ENCODE data around the gene C5orf46. TPM values are rescaled to one million over a fixed set of nuclear protein-coding genes. Genes with fewer than 3 reads are reported as not detected.

C5orf46 gene
- total RNA-seq, 4 donors from 2014 or later: 28.2 to 130 (median 86.4) TPM

- no peak for DNase-seq (ENCODE audit: low spot score in 2 of 2)
- TF ChIP-seq POLR2A (IDR thresholded peaks at IDR 0.05): no peak
- no peak for TF ChIP-seq POLR2AphosphoS5 (IDR thresholded peaks at IDR 0.05)
- TF ChIP-seq EP300 (IDR thresholded peaks at IDR 0.05): no peak
- TF ChIP-seq CTCF (IDR thresholded peaks at IDR 0.05): no peak
- H3K27ac ChIP-seq: no peak overlapping the region
- 45% methylated on average over 1 of the region's 1 CpG for WGBS
- no peak overlapping the region for H3K4me3 ChIP-seq
- H3K36me3 ChIP-seq: no peaks in the 10 kb centered on the region
- peaks cover 37% of the 10 kb centered on the region for H3K4me1 ChIP-seq
- H3K9me3 ChIP-seq: no peaks in the 10 kb centered on the region
- H3K27me3 ChIP-seq: no peaks in the 10 kb centered on the region
These were observed 10.5 kb downstream of the C5orf46 start for GRCh38 chr5:147895864-147896263.

- Histone ChIP-seq H3K4me1 (peaks cover 37% of the 10 kb centered on the region), H3K27me3 (no peaks in the 10 kb centered on the region), H3K27ac (peak overlapping the region; percentile 75), H3K36me3 (no peaks in the 10 kb centered on the region), H3K9me3 (no peaks in the 10 kb centered on the region), H3K4me3 (no peak overlapping the region)
- TF ChIP-seq CTCF (IDR thresholded peaks at IDR 0.05) (no peak), POLR2AphosphoS5 (IDR thresholded peaks at IDR 0.05) (no peak), EP300 (IDR thresholded peaks at IDR 0.05) (no peak), POLR2A (IDR thresholded peaks at IDR 0.05) (no peak)
- DNase-seq (ENCODE audit: low spot score in 2 of 2): no peak
- WGBS: 28% methylated on average over 2 of the region's 2 CpGs
These were observed 12.5 kb downstream of the C5orf46 start for GRCh38 chr5:147893820-147894219.

- TF ChIP-seq POLR2AphosphoS5 (IDR thresholded peaks at IDR 0.05) (no peak), CTCF (IDR thresholded peaks at IDR 0.05) (no peak), EP300 (IDR thresholded peaks at IDR 0.05) (no peak), POLR2A (IDR thresholded peaks at IDR 0.05) (no peak)
- Histone ChIP-seq H3K27me3 (no peaks in the 10 kb centered on the region), H3K36me3 (no peaks in the 10 kb centered on the region), H3K9me3 (no peaks in the 10 kb centered on the region), H3K27ac (peak overlapping the region; percentile 75), H3K4me1 (peaks cover 38% of the 10 kb centered on the region), H3K4me3 (no peak overlapping the region)
- WGBS: 30% methylated on average over 3 of the region's 3 CpGs
- DNase-seq (ENCODE audit: low spot score in 2 of 2): no peak
These were observed 13.5 kb downstream of the C5orf46 start for GRCh38 chr5:147892696-147893296.

- 56% methylated on average over 2 of the region's 2 CpGs for WGBS
These were observed 18.4 kb downstream of the C5orf46 start for GRCh38 chr5:147887930-147888329.

More at GRCh38 chr5:147887930-147888329, 18.4 kb downstream of the C5orf46 start:
- Histone ChIP-seq H3K4me1 (peaks cover 24% of the 10 kb centered on the region), H3K4me3 (no peak overlapping the region), H3K36me3 (no peaks in the 10 kb centered on the region), H3K27me3 (no peaks in the 10 kb centered on the region), H3K9me3 (no peaks in the 10 kb centered on the region), H3K27ac (no peak overlapping the region)
- DNase-seq (ENCODE audit: low spot score in 2 of 2): no peak
- no peak for TF ChIP-seq CTCF (IDR thresholded peaks at IDR 0.05)
- no peak for TF ChIP-seq EP300 (IDR thresholded peaks at IDR 0.05)
- TF ChIP-seq POLR2A (IDR thresholded peaks at IDR 0.05): no peak
- no peak for TF ChIP-seq POLR2AphosphoS5 (IDR thresholded peaks at IDR 0.05)

Data from suprapubic skin (tissue), 4 donors.